Fibroblast of the aortic adventitia (primary cell): ENCODE data around the gene CCDC78. TPM values are rescaled to one million over a fixed set of nuclear protein-coding genes. Genes with fewer than 3 reads are reported as not detected.

Experiments used
- DNase-seq: peaks from one replicate; pipeline ENCODE4 v3.0.0-alpha.2; 2010; ENCODE audit warnings: low read depth
- H3K4me3 ChIP-seq: 2 replicates; pipeline ENCODE4 v1.5.1; 2011; ENCODE audit warnings: low read depth, mild to moderate bottlenecking, control low read depth, low read length, moderate library complexity
- total RNA-seq: library from RNA; depleted of rRNA; stranded (reverse); fragments of >200 nt; gene quantifications from 2 replicates; pipeline ENCODE4 v1.2.3, GENCODE V29; 2012; ENCODE audit warnings: low replicate concordance
- TF ChIP-seq, protein P1 (sequence below): IDR thresholded peaks from 2 replicates; pipeline ENCODE4 v1.5.1; 2011; ENCODE audit warnings: mild to moderate bottlenecking, low read length, control low read depth, inconsistent platforms; ENCODE audit not compliant: insufficient read depth

Gene CCDC78
- total RNA-seq, 1 donor: 1.8 TPM

GRCh38 chr16:769184-769784, 43.0 kb upstream of the CCDC78 start:
- TF ChIP-seq, protein P1, sequence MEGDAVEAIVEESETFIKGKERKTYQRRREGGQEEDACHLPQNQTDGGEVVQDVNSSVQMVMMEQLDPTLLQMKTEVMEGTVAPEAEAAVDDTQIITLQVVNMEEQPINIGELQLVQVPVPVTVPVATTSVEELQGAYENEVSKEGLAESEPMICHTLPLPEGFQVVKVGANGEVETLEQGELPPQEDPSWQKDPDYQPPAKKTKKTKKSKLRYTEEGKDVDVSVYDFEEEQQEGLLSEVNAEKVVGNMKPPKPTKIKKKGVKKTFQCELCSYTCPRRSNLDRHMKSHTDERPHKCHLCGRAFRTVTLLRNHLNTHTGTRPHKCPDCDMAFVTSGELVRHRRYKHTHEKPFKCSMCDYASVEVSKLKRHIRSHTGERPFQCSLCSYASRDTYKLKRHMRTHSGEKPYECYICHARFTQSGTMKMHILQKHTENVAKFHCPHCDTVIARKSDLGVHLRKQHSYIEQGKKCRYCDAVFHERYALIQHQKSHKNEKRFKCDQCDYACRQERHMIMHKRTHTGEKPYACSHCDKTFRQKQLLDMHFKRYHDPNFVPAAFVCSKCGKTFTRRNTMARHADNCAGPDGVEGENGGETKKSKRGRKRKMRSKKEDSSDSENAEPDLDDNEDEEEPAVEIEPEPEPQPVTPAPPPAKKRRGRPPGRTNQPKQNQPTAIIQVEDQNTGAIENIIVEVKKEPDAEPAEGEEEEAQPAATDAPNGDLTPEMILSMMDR: no peak
- H3K4me3 ChIP-seq: no peak overlapping the region
- no peak for DNase-seq

DNA sequence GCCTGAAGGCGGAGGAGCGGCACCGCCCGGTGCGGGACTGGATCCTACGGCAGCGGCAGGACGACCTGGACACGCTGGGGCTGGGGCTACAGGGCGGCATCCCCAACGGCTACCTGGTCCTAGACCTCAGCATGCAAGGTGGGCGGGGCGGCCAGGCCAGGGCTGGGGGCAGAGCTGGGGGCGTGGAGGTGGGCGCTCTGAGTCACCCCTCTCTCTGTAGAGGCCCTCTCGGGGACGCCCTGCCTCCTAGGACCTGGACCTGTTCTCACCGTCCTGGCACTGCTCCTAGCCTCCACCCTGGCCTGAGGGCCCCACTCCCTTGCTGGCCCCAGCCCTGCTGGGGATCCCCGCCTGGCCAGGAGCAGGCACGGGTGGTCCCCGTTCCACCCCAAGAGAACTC, 42.2 kb upstream of the CCDC78 start:
- TF ChIP-seq, protein P1: no peak
- no peak overlapping the region for H3K4me3 ChIP-seq
- no peak for DNase-seq

- TF ChIP-seq, protein P1: no peak
- DNase-seq: no peak
Observed at GRCh38 chr16:767743-768235, 41.5 kb upstream of the CCDC78 start.

GRCh38 chr16:766820-767640, 40.8 kb upstream of the CCDC78 start:
- DNase-seq: no peak
- TF ChIP-seq, protein P1: no peak
- H3K4me3 ChIP-seq: no peak overlapping the region

More at GRCh38 chr16:767743-768235, 41.5 kb upstream of the CCDC78 start:
- H3K4me3 ChIP-seq: no peak overlapping the region

DNA sequence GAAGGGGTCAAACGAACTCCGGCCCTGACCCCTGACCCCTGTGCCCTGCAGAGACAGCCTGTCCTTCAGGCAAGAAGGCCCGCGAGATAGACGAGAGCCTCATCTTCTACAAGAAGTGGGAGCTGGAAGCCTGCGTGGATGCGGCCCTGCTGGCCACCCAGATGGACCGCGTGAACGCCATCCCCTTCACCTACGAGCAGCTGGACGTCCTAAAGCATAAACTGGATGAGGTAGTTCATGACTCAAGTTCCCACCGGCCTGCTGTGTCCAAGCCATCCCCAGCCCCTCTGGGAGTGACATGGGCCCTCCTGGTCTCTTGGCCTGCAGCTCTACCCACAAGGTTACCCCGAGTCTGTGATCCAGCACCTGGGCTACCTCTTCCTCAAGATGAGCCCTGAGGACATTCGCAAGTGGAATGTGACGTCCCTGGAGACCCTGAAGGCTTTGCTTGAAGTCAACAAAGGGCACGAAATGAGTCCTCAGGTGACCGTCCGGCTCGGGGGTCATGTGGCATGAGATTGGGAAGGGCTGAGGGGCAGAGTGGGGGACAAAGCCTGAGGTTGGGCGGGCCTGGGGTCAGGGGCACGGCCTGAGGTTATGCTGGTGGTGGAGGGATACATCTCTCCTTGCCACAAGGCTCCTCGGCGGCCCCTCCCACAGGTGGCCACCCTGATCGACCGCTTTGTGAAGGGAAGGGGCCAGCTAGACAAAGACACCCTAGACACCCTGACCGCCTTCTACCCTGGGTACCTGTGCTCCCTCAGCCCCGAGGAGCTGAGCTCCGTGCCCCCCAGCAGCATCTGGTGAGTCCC, 40.0 kb upstream of the CCDC78 start:
- TF ChIP-seq, protein P1: no peak
- H3K4me3 ChIP-seq: no peak overlapping the region
- no peak for DNase-seq

DNA sequence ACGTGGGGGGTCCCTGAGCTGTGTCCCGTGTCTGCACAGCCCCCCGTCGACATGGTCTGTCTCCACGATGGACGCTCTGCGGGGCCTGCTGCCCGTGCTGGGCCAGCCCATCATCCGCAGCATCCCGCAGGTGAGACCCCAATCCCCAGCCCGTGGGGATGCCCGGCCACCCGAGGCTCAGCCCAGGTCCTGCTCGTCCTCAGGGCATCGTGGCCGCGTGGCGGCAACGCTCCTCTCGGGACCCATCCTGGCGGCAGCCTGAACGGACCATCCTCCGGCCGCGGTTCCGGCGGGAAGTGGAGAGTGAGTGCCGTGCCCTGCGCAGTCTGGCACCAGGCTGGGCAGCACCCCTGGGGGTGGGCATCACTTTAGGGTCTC, 39.2 kb upstream of the CCDC78 start:
- TF ChIP-seq, protein P1: no peak
- H3K4me3 ChIP-seq: no peak overlapping the region
- DNase-seq: no peak
